ENCODE measurements around the gene MYO1A.
"Not testable (repeated sequence)": the region's sequence is repeated elsewhere in the genome, so short reads cannot be mapped to it uniquely, and the experiment has no call there.

Gene MYO1A

DNA sequence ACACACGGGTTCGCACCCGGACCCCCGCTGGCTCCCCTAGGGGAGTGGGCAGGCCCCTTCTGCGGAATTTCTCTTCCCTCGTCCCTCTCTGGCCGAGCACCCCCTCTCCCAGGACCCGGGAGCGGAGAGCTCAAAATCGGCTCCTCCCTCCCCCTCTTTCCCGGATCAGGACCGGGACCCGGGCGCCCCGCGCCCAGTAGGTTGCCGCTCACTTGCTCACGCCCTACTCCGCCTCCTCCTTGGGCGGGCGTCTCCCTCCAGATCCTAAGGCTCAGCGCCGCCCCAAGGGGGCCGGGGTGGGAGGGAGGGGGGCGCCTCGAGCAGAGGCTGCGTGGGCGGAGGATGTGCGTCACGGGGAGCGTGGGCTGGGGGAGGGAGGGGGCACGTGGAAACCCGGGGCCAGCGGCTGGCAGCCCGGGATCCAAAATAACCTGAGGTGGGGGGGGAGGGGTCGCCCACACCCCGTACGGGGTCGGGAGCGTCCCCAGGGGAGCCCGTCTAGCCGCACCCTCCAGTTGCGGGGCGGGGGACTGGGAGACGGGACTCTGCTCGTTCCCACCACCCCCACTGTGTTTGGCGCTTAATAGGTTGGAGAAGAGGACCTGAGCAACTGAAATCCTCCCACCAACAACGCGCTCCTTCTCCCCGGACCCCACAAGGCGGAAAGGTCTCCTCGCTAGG is 37.2 kb upstream of the MYO1A start:
- peak; percentile 73 for DNase-seq (ENCODE audit: low read depth)

DNA sequence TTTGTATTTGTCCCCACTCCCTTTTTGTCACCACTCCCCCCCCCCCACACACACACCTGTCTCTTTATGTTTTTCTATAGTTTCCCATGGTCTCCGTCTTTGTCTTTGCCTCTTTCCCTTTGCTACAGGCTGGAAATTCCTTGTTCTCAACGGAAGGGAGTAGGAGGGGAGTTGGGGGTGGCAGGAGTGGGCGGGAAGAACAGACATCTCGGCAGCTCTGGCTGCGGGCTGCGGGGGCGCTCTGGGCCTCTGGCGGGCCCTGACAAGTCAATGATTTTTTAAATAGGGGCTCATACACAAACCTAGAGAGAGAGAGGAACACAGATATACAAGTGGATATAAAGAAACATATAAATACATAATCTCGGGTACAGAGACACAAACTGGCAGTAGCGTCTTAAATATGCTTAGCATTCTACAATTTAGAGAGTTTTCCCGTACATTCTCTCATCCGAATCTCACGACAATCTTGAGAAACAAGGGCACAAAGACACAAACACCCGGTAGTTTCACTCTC is 36.6 kb upstream of the MYO1A start:
- DNase-seq (ENCODE audit: low read depth): no peak

DNA sequence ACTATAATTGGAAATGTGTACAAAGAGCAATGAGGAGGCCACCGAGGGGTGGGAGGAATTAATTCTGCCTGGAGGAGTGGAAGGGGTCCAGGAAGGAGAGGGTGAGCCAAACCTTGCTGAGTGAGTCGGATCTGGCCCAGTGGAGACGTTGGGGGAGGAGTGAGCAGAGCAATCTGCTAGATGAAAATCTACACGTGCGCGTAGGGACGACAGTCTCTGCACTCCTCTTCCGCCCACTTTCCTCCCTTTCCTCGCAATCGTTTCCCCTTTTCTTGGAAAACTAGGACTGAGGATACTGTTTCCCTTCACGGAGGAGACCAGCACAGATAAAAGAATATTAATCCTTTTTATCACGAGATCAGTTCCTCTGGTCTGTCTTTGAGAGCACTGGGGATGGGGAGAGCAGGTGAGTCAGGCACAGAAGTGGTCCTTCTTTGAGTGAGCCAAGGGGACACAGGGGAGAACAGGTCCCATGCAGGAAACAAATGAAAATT is 36.1 kb upstream of the MYO1A start:
- no peak for DNase-seq (ENCODE audit: low read depth)

DNA sequence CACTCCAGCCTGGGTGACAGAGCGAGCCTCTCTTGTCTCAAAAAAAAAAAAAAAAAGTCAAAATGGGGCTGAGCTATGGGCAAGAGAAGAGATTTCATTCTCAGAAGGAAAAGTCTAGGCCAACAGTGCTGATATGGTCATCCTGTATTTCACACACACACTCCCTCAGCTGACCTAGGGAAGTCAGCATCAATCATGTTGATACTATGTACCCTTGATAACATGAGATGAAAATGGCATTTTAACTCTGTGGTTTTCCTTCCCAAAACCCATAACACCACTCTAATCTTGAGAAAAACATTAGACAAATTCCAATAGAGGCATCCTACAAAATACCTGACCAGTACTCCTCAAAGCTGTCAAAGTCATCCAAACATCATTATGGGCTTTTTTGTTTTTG is 30.9 kb upstream of the MYO1A start:
- no peak for DNase-seq (ENCODE audit: low read depth)

DNA sequence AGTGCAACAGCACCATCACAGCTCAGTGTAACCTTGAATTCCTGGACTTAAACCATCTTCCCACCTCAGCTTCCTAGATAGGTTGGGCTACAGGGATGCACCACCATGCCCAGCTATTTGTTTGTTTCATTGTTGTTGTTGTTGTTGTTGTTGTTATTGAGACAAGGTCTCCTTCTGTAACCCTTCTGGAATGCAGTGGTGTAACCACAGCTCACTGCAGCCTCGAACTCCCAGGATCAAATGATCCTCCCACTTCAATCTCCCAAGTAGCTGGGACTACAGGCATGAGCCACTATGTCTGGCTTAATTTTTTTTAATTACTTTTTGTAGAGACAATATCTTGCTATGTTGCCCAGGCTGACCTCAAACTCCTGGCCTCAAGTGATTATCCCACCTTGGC is 29.9 kb upstream of the MYO1A start:
- DNase-seq (ENCODE audit: low read depth): no peak

DNA sequence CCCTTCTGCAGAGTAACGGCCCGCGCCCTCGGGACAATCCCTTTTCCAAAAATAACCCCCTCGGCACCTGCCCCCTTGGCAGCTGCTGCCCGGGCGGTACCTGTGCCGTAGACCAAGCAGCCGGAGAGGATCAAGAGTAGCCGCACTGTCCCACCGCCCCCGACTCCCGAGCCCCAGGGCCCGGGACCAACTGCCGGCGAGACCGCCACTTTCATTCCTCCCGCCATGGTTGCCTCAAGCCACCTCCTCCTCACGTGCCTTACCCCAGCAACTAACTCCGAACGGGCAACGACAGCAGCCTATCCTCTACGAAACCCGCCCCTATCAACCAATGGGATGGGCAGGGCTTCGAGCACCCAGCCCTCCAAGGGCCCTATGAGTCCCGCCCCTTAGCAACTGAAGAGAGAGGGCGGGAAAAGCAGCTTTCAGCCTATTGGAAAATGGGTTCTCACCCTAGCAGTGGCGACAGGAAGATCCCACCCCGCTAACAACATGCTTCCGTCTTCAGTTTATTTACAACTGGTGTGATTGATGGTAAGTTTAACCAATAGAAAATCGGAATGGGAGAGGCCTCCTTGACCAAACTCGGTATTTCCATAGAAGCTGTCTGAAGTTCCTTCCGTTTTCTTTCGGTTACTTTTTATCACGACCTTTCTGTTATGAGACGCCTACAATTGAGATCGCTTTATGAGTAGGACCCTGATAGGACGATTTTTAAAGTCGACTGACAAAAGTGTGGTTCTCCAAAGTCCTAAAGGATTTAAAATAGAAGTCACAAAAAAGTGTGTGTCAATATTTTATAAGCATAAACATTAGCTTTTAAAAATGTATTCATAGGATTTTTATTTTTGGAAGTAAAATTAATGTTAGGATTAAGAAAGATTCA is 28.8 kb upstream of the MYO1A start, which contains the start of gene NEMP1:
TSS of gene NEMP1 (minus strand) at position 273 of the 886 bp plus-strand sequence. CDS start at position 227, 46 bp downstream.
- DNase-seq (ENCODE audit: low read depth): peak; percentile 100

DNA sequence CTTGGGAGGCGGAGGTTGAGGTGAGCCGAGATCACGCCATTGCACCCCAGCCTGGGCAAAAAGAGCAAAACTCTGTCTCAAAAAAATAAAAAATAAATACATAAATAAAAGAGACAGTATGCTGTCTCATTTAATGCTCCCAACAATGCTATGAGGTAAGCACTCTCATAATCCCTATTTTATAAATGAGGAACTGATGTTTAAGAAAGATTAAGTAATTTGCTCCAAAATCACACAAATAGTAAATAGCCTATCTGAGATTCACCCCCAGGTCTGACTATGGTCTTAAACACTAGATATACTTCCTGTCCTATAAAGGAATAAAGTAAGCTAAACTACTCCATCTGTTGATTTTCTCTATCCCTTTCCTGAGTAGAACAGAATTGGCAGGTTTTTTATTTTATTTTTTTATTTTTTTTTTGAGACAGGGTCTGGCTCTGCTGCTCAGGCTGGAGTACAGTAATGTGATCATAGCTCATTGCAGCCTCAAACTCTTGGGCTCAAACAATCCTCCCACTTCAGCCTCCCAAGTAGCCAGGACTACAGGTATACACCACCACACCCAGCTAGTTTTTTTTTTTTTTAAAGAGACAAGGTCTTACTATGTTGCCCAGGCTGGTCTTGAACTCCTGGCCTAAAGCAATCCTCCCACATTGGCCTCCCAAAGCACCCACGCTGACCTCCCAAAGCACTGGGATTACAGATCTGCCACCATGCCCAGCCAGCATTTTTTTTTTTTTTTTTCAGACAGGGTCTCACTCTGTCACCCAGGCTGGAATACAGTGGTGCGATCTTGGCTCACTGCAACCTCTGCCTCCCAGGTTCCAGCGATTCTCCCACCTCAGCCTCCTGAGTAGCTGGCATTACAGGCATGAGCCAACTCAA is 23.9 kb upstream of the MYO1A start:
- not testable (repeated sequence) for DNase-seq (ENCODE audit: low read depth)

DNA sequence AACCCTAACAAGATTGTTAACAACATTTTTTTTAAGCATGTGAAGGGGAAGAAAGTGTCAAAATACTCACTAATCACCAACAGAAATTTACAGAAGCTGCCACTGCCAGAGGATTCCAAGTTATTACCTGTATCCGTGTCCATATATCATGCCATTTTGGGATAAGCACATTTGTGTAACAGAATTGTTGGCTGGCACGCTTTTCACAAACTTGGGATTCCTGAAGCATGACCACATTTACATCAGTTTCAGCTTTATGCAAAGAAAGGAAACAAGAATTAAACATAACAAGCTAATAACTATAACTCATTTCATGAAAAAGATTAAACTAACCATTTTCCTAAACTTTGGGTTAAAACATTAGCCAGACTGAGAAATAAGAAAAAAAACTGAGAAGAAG is 22.7 kb upstream of the MYO1A start:
- DNase-seq (ENCODE audit: low read depth): no peak

DNA sequence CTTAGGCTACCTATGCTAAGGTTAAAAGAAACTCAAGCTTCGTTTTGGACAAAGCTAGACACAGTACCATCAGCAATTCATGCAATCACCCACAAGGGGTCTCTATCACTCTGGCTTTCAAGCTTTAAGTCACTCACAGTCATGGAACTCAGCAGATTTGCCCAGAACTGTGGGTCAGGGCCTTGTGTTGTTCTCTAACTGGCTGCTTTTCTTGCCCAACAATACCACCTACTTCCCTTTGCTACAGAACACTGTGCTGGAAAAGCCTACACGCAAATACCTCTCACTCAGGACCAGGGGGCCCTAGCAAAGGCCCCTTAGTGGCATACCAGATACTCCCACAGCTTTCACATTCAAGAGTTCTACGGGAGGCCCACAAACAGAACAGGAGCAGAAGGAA is 19.6 kb upstream of the MYO1A start:
- DNase-seq (ENCODE audit: low read depth): peak; percentile 69

DNA sequence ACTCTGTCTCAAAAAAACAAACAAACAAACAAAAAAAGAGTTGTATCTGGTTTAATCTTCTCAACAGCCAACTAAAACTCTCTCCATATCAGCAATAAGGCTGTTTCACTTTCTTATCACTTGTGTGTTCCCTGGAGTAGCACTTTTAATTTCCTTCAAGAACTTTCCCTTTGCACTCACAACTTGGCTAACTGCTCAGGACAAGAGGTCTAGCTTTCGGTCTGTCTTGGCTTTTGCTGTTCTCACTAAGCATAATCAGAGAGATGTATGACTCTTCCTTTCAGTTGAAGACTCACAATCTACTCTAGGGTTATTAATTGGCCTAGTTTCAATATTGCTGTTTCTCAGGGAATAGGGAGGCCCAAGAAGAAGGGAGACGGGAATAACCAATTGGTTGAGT is 16.3 kb upstream of the MYO1A start:
- no peak for DNase-seq (ENCODE audit: low read depth)

DNA sequence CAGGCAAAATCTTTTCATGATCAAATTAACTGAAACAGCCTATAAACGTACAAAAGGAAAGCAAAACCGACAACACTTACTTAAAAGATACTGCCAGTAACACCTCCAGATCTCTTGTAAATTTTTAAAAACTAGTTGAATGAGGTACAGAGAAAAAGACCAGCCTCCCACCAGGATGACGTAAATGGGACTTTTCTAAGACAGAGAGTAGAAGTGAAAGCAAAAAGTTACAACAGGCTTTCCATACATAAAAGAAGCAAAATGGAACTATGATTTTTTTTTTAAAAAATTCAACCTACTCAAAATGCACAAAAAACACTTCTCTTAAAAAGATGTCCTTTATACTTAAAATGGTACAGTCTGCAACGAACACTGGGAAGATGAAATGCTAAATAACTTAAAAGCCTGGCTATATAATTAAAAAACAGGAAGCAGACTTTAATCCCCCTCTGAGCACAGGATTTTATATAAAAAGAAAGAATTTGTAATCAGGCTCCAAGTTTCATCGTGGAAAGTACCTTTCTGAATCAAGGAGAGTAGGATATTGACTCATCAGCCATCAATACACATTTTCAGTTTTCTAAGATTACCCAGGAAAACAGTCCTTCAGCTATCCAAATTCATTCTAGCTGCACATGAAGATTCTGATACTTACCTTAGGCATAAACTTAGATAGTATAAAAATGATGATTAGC is 14.2 kb upstream of the MYO1A start:
- DNase-seq (ENCODE audit: low read depth): no peak

DNA sequence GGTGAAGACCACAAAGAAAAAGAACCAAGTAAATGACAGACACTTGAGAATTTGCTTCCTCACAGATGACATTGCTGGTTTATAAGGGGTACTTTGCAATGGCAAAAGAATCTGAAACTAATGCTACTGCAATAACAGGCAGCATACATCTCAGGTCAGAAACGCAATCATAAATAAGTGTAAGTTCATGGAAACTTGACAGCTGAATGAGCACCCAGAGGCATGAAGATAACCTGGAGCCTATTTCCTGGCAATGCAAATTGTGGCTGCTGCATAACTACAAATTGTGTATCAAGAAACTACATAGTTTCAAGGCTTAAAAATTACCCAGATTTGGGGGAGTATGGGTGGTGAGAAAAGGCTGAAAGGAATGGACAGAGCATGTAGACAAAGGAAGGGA is 8.5 kb upstream of the MYO1A start:
- no peak for DNase-seq (ENCODE audit: low read depth)

DNA sequence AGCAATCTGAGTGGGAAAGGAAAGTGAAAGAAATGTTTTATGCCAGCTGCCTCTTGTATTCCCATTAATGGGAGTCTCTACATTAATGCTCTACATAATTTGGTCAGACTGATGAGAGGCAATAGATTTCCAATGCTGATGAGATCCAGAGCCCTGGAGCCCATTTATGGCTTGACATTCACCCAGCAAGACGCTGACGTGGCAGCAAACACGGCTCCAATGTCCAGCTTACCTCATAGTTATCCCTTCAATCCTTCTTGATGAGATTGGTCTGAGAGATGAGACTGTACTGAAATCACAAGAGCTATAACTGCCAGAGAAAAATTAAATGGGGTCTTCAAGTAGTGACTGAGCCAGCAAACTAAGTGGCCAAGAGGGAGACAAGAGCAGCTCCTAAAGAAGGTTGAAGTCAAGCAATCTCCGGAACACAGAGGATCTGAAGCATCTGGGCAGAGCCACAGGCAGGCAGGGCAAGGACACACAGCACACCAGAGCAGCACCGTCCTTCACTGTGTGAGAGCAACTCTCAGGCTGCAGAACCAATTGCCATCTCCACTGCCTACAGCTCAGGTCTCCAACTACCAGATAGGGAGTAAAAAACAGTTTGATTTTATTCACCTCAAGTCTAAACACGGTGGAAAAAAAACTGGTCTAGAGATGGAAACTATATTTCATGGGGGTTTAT is 7.3 kb upstream of the MYO1A start:
- DNase-seq (ENCODE audit: low read depth): no peak

DNA sequence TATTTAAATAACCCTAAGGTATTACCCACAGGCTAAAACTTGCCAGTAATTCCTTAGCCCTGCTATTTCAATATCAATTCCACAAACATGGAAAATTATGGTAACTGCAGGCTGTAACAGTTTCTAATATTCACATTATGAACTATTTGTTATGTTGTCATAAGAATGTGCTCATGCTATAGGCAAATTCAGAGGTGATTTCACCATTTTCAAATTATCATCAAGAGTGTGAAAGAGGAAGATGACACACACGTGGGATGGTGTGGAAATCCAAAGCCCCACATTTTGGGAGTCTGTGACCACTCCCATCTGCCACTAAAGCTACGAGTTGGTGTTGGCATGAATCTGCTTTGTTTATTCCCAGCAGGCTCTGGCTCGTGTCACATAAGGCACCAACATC is 5.9 kb upstream of the MYO1A start:
- DNase-seq (ENCODE audit: low read depth): no peak

DNA sequence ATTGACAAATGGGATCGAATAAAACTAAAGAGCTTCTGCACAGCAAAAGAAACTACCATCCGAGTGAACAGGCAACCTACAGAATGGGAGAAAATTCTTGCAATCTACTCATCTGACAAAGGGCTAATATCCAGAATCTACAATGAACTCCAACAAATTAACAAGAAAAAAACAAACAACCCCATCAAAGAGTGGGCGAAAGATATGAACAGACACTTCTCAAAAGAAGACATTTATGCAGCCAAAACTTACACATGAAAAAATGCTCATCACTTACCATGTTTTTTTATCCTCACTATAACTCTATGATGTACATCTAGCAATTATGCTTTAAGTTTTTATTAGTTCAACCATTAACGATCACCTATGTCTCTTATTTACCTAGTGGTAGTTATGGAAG is 4.0 kb upstream of the MYO1A start:
- DNase-seq (ENCODE audit: low read depth): not testable (repeated sequence)

DNA sequence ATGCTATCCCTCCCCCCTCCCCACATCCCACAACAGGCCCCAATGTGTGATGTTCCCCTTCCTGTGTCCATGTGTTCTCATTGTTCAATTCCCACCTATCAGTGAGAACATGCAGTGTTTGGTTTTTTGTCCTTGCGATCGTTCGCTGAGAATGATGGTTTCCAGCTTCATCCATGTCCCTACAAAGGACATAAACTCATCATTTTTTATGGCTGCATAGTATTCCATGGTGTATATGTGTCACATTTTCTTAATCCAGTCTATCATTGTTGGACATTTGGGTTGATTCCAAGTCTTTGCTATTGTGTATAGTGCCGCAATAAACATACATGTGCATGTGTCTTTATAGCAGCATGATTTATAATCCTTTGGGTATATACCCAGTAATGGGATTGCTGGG is 3.2 kb upstream of the MYO1A start:
- not testable (repeated sequence) for DNase-seq (ENCODE audit: low read depth)

DNA sequence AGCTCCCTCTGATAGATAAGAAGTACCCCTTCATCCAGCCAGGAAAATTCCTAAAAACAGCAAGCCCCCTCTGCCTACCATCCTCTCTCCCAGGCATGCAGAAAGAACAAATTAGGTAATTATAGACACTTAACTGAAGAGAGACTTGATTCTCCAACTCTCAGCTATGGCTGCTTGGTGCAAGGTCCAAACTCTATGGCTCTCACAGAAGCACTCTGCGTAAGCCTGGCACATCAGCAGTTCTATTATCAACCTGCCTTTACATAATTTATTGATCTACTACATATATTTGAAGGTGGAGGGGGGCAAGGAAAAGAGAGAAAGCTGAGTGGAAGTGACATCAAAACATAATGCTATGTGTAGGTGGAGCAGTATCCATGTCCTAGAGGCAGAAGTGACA is 1.1 kb upstream of the MYO1A start:
- no peak for DNase-seq (ENCODE audit: low read depth)

DNA sequence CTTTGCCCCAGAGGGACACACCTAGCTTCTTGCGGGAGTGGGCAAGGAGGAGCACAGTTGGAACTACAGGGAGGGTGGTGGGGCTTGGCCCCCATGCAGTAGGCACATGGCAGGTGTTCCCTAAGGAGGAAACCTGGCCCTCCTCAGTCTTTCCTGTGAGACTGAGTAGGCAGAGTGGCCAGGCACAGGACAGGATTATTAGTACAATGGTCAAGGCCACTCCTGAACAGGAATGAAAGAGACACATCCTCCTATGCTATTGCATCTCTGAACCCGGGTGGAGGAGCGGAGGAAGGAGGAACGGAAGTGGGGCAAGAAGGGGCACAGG is 846 bp downstream of the MYO1A start:
- no peak for DNase-seq (ENCODE audit: low read depth)

DNA sequence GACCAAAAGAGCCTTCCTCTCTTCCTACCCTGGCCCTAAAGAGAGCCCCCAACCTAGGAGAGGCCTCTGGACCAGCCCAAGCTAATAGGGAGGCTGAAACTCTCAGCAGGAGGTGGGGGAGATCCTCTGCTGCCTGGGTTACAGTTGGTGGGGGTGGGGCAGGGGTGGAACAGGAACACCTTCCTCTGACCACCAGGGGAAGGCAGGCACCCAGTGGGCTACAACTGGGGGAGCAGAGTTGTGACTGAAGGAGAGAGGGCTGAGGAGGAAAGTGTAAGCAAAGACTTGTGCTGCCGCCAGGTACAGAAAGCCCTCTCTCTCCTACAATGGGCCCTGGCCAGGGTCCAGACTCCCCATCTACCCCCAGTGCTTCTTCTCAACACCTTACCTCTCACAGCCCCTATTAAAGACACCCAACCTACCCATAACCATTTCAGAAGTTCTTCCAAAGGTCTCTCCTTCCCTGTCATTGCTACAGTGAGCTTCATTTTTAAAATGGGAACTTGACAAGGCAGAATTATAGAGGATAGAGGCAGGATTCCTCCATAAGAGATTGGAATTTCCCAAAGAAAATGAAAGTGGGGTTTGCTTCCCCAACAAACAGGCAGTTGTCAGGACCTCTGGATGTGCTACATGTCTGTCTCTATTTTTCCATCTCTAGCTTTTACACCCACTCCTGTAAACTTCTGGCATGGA is 1.4 kb downstream of the MYO1A start:
- no peak for DNase-seq (ENCODE audit: low read depth)

DNA sequence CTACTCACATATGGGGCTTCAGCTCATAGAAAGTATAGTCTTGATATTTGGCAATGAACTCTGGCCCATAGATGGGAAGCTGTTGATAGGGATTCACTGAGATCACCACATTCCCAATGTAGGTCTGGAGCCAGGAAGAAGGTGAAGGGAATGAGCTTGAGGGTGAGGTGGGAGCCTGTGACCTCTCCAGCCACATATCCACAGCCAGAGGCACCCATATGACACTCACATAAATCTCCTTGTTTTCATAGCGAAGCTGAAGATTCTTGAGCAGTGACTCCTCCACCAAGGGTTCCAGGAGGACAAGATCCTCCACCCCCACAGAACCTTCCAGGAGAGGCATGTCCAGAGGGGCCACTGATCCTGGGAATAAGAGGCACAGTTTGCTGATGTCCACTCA is 1.9 kb downstream of the MYO1A start:
- no peak for DNase-seq (ENCODE audit: low read depth)
